ENCODE data around the gene ZNF550. TPM values are rescaled to one million over a fixed set of nuclear protein-coding genes. Genes with fewer than 3 reads are reported as not detected.
A peak's percentile ranks its signal among the peaks of the same experiment; 100 is the strongest.

Gene ZNF550
- total and polyA plus RNA-seq, 10 of the 15 experiments (the other 5 are each of a cell fraction or from before 2014, with no cell fraction given) = 2.6 to 14.0 (median 7.4) TPM

- peak; percentile 46; the same call in 1 of the 2 replicates for TF ChIP-seq CEBPZ (IDR thresholded peaks at IDR 0.05; ENCODE audit: low read depth, low read length)
- TF ChIP-seq USF2 (IDR thresholded peaks at IDR 0.05; ENCODE audit: borderline replicate concordance, low read depth, low read length) = no peak
- 0 out of 2 replicates have a peak, but pooled peaks have one; percentile 49 for TF ChIP-seq SIN3A (IDR thresholded peaks at IDR 0.05; ENCODE audit: low read depth, low read length)
- TF ChIP-seq E4F1 (IDR thresholded peaks at IDR 0.05; ENCODE audit: borderline replicate concordance, partially characterized antibody) = no peak
Measured at GRCh38 chr19:57559404-57560025, at the start of gene ZNF550 (continued).

DNA sequence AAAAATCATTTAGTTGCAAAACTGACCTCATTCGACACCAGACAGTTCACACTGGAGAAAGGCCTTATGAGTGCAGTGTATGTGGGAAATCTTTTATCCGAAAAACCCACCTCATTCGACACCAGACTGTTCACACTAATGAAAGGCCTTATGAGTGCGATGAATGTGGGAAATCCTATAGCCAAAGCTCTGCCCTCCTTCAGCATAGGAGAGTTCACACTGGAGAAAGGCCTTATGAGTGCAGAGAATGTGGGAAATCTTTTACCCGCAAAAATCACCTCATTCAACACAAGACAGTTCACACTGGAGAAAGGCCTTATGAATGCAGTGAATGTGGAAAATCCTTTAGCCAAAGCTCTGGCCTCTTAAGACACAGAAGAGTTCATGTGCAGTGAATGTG is 47.3 kb upstream of the ZNF550 start:
- ChIA-PET RAD21 (ENCODE audit: unreplicated experiment) (no interaction called here), POLR2A (no interaction called here), SMC1A (ENCODE audit: uncharacterized antibody, unreplicated experiment) (no interaction called here), CTCF (no interaction called here)
- intact Hi-C loops (cut with micrococcal nuclease; ENCODE audit: unreplicated experiment) (no loop called here), in situ Hi-C loops (cut with MboI) (no loop called here)
- no peak overlapping the region for H3K27ac ChIP-seq (ENCODE audit: control insufficient read depth, insufficient read depth)
- ATAC-seq = no peak
- TF ChIP-seq HDGF (IDR thresholded peaks at IDR 0.05) (no peak), TARDBP (IDR thresholded peaks at IDR 0.05; ENCODE audit: borderline replicate concordance) (no peak), MYC (IDR thresholded peaks at IDR 0.05; ENCODE audit: insufficient read depth, insufficient read length, insufficient replicate concordance, low read length, severe bottlenecking) (no peak), GABPA (IDR thresholded peaks at IDR 0.05; ENCODE audit: low read depth) (no peak), YY1 (IDR thresholded peaks at IDR 0.05; ENCODE audit: low read depth, low read length) (no peak), EP300 (IDR thresholded peaks at IDR 0.05; ENCODE audit: borderline replicate concordance in 1 of 2, control insufficient read depth in 1 of 2, low read depth in 2 of 2, low read length in 2 of 2) (no peak), TCF12 (IDR thresholded peaks at IDR 0.05; ENCODE audit: low read depth, low read length) (no peak)
- TF ChIP-seq, protein P1, sequence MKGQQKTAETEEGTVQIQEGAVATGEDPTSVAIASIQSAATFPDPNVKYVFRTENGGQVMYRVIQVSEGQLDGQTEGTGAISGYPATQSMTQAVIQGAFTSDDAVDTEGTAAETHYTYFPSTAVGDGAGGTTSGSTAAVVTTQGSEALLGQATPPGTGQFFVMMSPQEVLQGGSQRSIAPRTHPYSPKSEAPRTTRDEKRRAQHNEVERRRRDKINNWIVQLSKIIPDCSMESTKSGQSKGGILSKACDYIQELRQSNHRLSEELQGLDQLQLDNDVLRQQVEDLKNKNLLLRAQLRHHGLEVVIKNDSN (IDR thresholded peaks at IDR 0.05; ENCODE audit: borderline replicate concordance, extremely low read length, insufficient read depth, low read depth, low read length) = no peak
- no peaks in the 10 kb centered on the region for H3K4me1 ChIP-seq (ENCODE audit: control insufficient read depth, insufficient read depth, low read length)
- no peak overlapping the region for H3K4me3 ChIP-seq
- WGBS (ENCODE audit: insufficient coverage, insufficient replicate concordance, low lambda C conversion rate, missing lambda C conversion rate) = 81% methylated on average over 5 of the region's 5 CpGs
- DNase-seq (ENCODE audit: low read depth, low spot score) = no peak
- no peak overlapping the region for H2AFZ ChIP-seq (ENCODE audit: control insufficient read depth, low read depth, low read length)
- peaks cover 30% of the 10 kb centered on the region for H3K9me3 ChIP-seq (replicated peaks; ENCODE audit: control insufficient read depth, insufficient read depth, low read length)
- no peak overlapping the region for H3K4me2 ChIP-seq (ENCODE audit: control insufficient read depth, insufficient read depth)
- no peaks in the 10 kb centered on the region for H4K20me1 ChIP-seq (ENCODE audit: control insufficient read depth, insufficient read depth)
- no peak overlapping the region for H3K9ac ChIP-seq (ENCODE audit: control insufficient read depth, insufficient read depth, low read length)
- peaks cover 4 to 12% of the 10 kb centered on the region in 2 experiments for H3K36me3 ChIP-seq (ENCODE audit: control insufficient read depth in 2 of 2, insufficient read depth in 2 of 2, low read length in 1 of 2)
- no peaks in the 10 kb centered on the region for H3K27me3 ChIP-seq (replicated peaks in 1 of 2; ENCODE audit: control insufficient read depth in 2 of 2, insufficient read depth in 2 of 2, low read length in 1 of 2)
- FAIRE-seq = no peak
- H3K79me2 ChIP-seq (ENCODE audit: control insufficient read depth, insufficient read depth, low read length) = no peaks in the 10 kb centered on the region
- BruUV-seq (replicated peaks) = no TSS peak
